Stomach (tissue), 4 donors: ENCODE results near the gene PKMYT1.

Source experiments
- CTCF ChIP-seq, 7 experiments: fragments of 450-650 bp in 4 of 7; fragments of 200-600 bp in 3 of 7; sonication (generic) in 3 of 7; IDR thresholded peaks; one replicate each; pipeline ENCODE4 v1.5.1; 2016 to 2019; ENCODE audit warnings: antibody characterized with exemption in 7 of 7, control low read depth in 2 of 7, mild to moderate bottlenecking in 1 of 7
- EP300 ChIP-seq: sonication (generic); formaldehyde crosslinking; IDR thresholded peaks from one replicate; pipeline ENCODE4 v1.6.1; 2017; ENCODE audit warnings: antibody characterized with exemption
- POLR2A ChIP-seq, 4 donors: fragments of 450-650 bp; IDR thresholded peaks; one replicate each; pipeline ENCODE4 v1.6.1; 2016; ENCODE audit warnings: antibody characterized with exemption in 4 of 4, control low read depth in 2 of 4, mild to moderate bottlenecking in 1 of 4, moderate library complexity in 1 of 4
- POLR2AphosphoS5 ChIP-seq, 3 donors: sonication (generic); formaldehyde crosslinking; IDR thresholded peaks; one replicate each; pipeline ENCODE4 v1.6.1; 2016; ENCODE audit warnings: antibody characterized with exemption in 3 of 3

GRCh38 chr16:2938206-2938605 is 42.0 kb downstream of the PKMYT1 start:
- TF ChIP-seq CTCF (IDR thresholded peaks at IDR 0.05) = no peak
- TF ChIP-seq POLR2A (IDR thresholded peaks at IDR 0.05) = no peak
- no peak for TF ChIP-seq EP300
- no peak for TF ChIP-seq POLR2AphosphoS5 (IDR thresholded peaks at IDR 0.05)
